ENCODE data around the gene PHLDB2.
A peak's percentile ranks its signal among the peaks of the same experiment; 100 is the strongest.
"Not testable (repeated sequence)": the region's sequence is repeated elsewhere in the genome, so short reads cannot be mapped to it uniquely, and the experiment has no call there.

The PHLDB2 gene

GRCh38 chr3:111859061-111859973 lies at the start of gene PHLDB2:
Gene PHLDB2 (plus strand): TSS chr3:111859265. CDS start chr3:111884078, 24,813 bp downstream.
- peak; percentile 52 for DNase-seq (ENCODE audit: low read depth)

- no peak for DNase-seq (ENCODE audit: low read depth)
Observed at GRCh38 chr3:111810909-111811308, 48.2 kb upstream of the PHLDB2 start.

GRCh38 chr3:111811811-111812210 lies 47.3 kb upstream of the PHLDB2 start:
- no peak for DNase-seq (ENCODE audit: low read depth)

- no peak for DNase-seq (ENCODE audit: low read depth)
Observed at GRCh38 chr3:111812701-111813100, 46.4 kb upstream of the PHLDB2 start.

GRCh38 chr3:111813441-111813840 lies 45.6 kb upstream of the PHLDB2 start:
- no peak for DNase-seq (ENCODE audit: low read depth)

GRCh38 chr3:111813979-111814378 lies 45.1 kb upstream of the PHLDB2 start:
- DNase-seq (ENCODE audit: low read depth), result no peak

- not testable (repeated sequence) for DNase-seq (ENCODE audit: low read depth)
Observed at GRCh38 chr3:111816771-111817170, 42.3 kb upstream of the PHLDB2 start.

- no peak for DNase-seq (ENCODE audit: low read depth)
Observed at GRCh38 chr3:111819927-111820326, 39.1 kb upstream of the PHLDB2 start.

- no peak for DNase-seq (ENCODE audit: low read depth)
Observed at GRCh38 chr3:111820651-111821050, 38.4 kb upstream of the PHLDB2 start.

GRCh38 chr3:111821891-111822290 lies 37.2 kb upstream of the PHLDB2 start:
- DNase-seq (ENCODE audit: low read depth), result no peak

- DNase-seq (ENCODE audit: low read depth), result no peak
Observed at GRCh38 chr3:111822804-111823203, 36.3 kb upstream of the PHLDB2 start.

- DNase-seq (ENCODE audit: low read depth), result no peak
Observed at GRCh38 chr3:111823341-111823855, 35.7 kb upstream of the PHLDB2 start.

- DNase-seq (ENCODE audit: low read depth), result no peak
Observed at GRCh38 chr3:111824351-111824750, 34.7 kb upstream of the PHLDB2 start.

- no peak for DNase-seq (ENCODE audit: low read depth)
Observed at GRCh38 chr3:111827871-111828270, 31.2 kb upstream of the PHLDB2 start.

- no peak for DNase-seq (ENCODE audit: low read depth)
Observed at GRCh38 chr3:111828530-111828929, 30.5 kb upstream of the PHLDB2 start.

GRCh38 chr3:111829023-111829422 lies 30.0 kb upstream of the PHLDB2 start:
- DNase-seq (ENCODE audit: low read depth), result no peak

GRCh38 chr3:111831840-111832239 lies 27.2 kb upstream of the PHLDB2 start:
- no peak for DNase-seq (ENCODE audit: low read depth)

GRCh38 chr3:111837112-111837511 lies 22.0 kb upstream of the PHLDB2 start:
- no peak for DNase-seq (ENCODE audit: low read depth)

- DNase-seq (ENCODE audit: low read depth), result no peak
Observed at GRCh38 chr3:111838133-111838532, 20.9 kb upstream of the PHLDB2 start.

- DNase-seq (ENCODE audit: low read depth), result no peak
Observed at GRCh38 chr3:111846039-111846438, 13.0 kb upstream of the PHLDB2 start.

- DNase-seq (ENCODE audit: low read depth), result no peak
Observed at GRCh38 chr3:111846717-111847116, 12.3 kb upstream of the PHLDB2 start.

- no peak for DNase-seq (ENCODE audit: low read depth)
Observed at GRCh38 chr3:111848283-111848682, 10.8 kb upstream of the PHLDB2 start.

GRCh38 chr3:111848778-111849177 lies 10.3 kb upstream of the PHLDB2 start:
- no peak for DNase-seq (ENCODE audit: low read depth)

GRCh38 chr3:111850537-111850936 lies 8.5 kb upstream of the PHLDB2 start:
- no peak for DNase-seq (ENCODE audit: low read depth)

All from stimulated activated CD8-positive, alpha-beta memory T cell treated with anti-CD3 and anti-CD28 coated beads, Interleukin-4, amount 100 ng/mL, for 24 hours (primary cell).